ENCODE data around the gene CDHR4.

DNA sequence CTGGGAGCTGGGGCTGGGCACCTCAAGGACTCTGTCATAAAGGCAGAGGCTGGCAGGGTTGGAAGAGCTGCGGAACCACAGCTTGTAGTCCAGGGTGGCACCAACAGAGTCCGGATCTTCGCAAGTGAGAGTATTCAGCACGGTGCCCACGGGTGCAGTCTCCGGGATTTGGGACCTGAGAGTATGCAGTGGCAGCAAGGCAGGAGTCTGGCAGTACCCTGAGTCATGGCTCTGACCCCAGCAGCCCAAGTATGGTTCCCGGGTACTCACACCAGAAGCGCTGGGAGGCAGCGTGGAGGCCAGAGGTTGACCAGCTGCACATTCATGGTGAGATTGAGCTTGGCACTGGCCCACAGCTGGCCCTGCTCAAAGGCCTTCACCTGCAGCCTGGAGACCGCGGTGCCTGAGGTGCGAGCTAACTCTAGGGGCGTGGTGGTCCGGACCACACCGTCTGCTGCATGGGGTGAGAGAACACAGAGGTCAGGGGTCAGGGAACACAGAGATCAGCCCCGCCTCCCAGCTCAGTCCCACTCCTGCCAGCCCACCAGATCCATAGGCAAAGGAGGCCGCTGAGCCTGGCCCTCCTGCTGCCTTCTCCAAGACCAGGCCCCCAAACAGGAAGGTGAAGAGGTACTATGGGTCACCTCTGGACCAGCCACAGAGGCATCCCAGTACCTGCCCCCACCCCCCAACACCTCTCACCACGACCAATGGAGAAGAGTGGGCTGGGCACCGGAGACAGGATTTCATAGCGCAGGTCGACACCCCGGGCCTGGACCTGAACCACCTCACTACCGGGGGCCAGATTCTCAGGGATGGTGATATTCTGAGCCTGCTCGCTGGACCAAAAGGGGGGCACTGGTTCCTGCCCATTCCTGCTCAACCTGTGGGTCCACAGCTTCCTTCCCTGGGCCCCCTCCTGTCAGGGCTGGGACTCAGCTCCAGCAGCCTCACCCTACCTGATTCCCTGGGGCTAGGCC, 4.5 kb downstream of the CDHR4 start:
- TF ChIP-seq, protein P1, sequence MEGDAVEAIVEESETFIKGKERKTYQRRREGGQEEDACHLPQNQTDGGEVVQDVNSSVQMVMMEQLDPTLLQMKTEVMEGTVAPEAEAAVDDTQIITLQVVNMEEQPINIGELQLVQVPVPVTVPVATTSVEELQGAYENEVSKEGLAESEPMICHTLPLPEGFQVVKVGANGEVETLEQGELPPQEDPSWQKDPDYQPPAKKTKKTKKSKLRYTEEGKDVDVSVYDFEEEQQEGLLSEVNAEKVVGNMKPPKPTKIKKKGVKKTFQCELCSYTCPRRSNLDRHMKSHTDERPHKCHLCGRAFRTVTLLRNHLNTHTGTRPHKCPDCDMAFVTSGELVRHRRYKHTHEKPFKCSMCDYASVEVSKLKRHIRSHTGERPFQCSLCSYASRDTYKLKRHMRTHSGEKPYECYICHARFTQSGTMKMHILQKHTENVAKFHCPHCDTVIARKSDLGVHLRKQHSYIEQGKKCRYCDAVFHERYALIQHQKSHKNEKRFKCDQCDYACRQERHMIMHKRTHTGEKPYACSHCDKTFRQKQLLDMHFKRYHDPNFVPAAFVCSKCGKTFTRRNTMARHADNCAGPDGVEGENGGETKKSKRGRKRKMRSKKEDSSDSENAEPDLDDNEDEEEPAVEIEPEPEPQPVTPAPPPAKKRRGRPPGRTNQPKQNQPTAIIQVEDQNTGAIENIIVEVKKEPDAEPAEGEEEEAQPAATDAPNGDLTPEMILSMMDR (IDR thresholded peaks at IDR 0.05), result no peak
- no peak for TF ChIP-seq POLR2A (IDR thresholded peaks at IDR 0.05)

All from testis (tissue), 2 donors.